ENCODE data around the gene ICAM5.

DNA sequence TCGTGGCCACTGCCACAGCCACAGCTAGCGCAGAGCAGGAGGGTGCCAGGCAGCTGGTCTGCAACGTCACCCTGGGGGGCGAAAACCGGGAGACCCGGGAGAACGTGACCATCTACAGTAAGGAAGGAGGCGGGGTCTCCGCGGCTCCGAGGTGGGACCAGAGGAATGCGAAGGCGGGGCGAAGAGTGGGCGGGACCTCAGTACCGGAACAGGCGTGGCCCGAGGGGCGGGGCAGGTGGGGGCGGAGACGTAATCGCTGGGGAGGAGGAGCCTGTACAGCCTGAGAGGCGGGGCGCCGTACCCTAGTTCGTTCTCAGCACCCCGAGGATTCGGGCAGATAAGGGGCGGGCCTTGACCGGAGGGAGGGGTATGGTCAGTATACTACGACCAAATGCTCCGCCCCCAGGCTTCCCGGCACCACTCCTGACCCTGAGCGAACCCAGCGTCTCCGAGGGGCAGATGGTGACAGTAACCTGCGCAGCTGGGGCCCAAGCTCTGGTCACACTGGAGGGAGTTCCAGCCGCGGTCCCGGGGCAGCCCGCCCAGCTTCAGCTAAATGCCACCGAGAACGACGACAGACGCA, 2.5 kb downstream of the ICAM5 start:
- TF ChIP-seq POLR2AphosphoS5 (IDR thresholded peaks at IDR 0.05) = no peak
- TF ChIP-seq, protein P1, sequence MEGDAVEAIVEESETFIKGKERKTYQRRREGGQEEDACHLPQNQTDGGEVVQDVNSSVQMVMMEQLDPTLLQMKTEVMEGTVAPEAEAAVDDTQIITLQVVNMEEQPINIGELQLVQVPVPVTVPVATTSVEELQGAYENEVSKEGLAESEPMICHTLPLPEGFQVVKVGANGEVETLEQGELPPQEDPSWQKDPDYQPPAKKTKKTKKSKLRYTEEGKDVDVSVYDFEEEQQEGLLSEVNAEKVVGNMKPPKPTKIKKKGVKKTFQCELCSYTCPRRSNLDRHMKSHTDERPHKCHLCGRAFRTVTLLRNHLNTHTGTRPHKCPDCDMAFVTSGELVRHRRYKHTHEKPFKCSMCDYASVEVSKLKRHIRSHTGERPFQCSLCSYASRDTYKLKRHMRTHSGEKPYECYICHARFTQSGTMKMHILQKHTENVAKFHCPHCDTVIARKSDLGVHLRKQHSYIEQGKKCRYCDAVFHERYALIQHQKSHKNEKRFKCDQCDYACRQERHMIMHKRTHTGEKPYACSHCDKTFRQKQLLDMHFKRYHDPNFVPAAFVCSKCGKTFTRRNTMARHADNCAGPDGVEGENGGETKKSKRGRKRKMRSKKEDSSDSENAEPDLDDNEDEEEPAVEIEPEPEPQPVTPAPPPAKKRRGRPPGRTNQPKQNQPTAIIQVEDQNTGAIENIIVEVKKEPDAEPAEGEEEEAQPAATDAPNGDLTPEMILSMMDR (IDR thresholded peaks at IDR 0.05) = no peak

Measured in prostate gland (tissue), 2 donors.